Adipocyte (in vitro differentiated cells): ENCODE results near the gene AGTR1.

Experiments used
- DNase-seq: peaks from one replicate; pipeline ENCODE4 v3.0.0-alpha.2; 2015; ENCODE audit warnings: low read depth
- H3K27me3 ChIP-seq: replicated peaks from 2 replicates; pipeline ENCODE4 v1.7.0; 2013; ENCODE audit warnings: mild to moderate bottlenecking, low read length, moderate library complexity; ENCODE audit not compliant: control insufficient read depth, insufficient read depth
- H3K36me3 ChIP-seq: 2 replicates; pipeline ENCODE4 v1.7.0; 2013; ENCODE audit warnings: low read length, mild to moderate bottlenecking, moderate library complexity; ENCODE audit not compliant: control insufficient read depth, insufficient read depth, severe bottlenecking
- H3K4me1 ChIP-seq: 2 replicates; pipeline ENCODE4 v1.7.0; 2013; ENCODE audit warnings: mild to moderate bottlenecking, low read length, moderate library complexity; ENCODE audit not compliant: control insufficient read depth, insufficient read depth
- H3K4me3 ChIP-seq: 2 replicates; pipeline ENCODE4 v1.7.0; 2013; ENCODE audit warnings: mild to moderate bottlenecking, low read length, moderate library complexity
- H3K9ac ChIP-seq: 2 replicates; pipeline ENCODE4 v1.7.0; 2013; ENCODE audit warnings: mild to moderate bottlenecking, low read length, moderate library complexity
- H3K9me3 ChIP-seq: 2 replicates; pipeline ENCODE4 v1.7.0; 2013; ENCODE audit warnings: mild to moderate bottlenecking, low read length, moderate library complexity; ENCODE audit not compliant: control insufficient read depth

Gene AGTR1

DNA sequence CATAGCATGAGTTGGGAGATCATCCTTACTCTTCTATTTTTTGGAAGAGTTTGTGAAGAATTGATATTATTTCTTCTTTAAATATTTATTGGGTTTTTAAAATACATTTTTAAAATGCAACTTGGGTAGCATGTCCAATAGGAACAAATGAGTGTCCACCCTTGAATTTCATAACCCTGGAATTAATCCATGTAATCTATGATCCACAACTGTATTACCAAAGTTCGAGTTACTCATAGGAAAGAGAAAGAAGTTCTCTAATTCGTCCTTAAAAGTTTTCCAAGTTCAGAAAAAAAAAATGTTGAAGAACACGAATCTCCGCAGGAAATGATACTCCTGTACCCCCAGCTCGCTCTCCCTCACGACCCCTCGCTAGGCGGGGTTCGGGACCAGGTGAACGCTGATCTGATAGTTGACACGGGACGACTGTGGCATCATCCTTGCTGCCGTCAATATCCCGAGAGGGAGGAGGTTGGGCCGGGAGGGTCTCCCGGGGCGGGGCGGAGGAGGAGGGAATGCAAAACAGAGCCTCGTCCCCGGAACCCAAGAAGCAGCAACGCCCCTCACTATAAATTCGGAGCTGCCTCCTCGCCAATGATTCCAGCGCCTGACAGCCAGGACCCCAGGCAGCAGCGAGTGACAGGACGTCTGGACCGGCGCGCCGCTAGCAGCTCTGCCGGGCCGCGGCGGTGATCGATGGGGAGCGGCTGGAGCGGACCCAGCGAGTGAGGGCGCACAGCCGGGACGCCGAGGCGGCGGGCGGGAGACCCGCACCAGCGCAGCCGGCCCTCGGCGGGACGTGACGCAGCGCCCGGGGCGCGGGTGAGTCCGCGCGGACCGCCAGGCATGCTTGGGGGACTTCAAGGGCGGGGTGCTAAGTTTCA lies at the start of gene AGTR1:
Gene AGTR1, plus strand, starts transcription at position 598 of the 884 bp plus-strand sequence. CDS start 43,133 bp downstream, outside the sequence.
- H3K4me3 ChIP-seq: peak within 1 kb of the TSS; percentile 90
- no peaks in the 10 kb centered on the region for H3K9me3 ChIP-seq
- H3K27me3 ChIP-seq: no peaks in the 10 kb centered on the region
- peak; percentile 83 for DNase-seq
- H3K4me1 ChIP-seq: peaks cover 11% of the 10 kb centered on the region
- peak within 1 kb of the TSS; percentile 90 for H3K9ac ChIP-seq
- H3K36me3 ChIP-seq: no peaks in the 10 kb centered on the region

DNA sequence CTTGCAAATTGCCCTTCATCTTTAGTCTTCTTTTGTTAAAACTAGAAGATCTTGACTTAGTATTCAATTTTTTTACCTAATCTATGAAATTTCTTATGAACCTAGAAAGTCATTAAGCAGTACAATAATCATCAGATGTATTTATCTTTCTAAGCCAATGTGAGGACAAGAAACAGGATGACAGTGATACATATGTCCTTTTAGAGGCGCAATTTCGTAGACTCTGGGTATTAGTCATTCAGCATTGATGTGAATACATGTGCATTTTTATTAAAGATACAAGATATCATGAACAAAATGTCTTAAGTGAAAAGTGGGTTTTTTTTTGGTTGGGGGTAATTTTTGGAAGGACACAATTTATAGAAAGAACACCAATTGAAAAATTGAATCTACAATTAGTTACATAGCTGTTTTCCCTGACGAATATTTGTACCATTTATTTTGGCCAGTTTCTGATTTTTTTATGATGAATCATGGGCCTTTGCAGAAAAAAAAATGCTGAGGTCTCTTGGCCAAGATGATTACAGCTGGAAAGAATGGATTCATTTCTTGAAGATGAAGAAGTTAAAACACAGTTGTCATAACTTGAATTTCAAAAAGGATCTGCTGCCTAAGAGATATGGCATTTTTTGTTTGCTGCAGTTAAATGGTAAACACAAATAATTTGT lies 48.9 kb upstream of the AGTR1 start:
- H3K4me3 ChIP-seq: peak overlapping the region; percentile 40
- peak overlapping the region; percentile 23 for H3K9ac ChIP-seq
- H3K27me3 ChIP-seq: no peaks in the 10 kb centered on the region
- no peaks in the 10 kb centered on the region for H3K9me3 ChIP-seq
- no peaks in the 10 kb centered on the region for H3K36me3 ChIP-seq
- peak; percentile 89 for DNase-seq
- H3K4me1 ChIP-seq: peaks cover 40% of the 10 kb centered on the region

DNA sequence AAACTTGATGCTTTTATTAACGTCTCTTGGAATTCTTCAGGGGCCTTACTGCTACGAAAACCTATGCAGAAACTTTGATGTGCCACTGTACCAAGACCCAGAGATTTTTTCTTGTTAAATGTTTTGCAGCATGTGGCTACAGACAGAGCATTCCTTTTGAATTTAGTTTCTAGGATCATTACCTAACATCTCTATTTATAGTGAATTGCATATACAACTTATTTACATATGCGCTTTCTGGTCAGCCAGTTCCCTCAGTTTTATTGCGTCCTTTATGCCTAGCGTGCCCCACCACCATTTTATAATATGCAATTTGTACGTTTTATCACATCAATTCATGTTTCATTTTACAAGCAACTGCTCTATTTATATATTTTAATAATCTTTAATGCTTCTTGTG lies 46.2 kb upstream of the AGTR1 start:
- no peak for DNase-seq
- H3K27me3 ChIP-seq: no peaks in the 10 kb centered on the region
- no peak overlapping the region for H3K9ac ChIP-seq
- H3K9me3 ChIP-seq: no peaks in the 10 kb centered on the region
- no peaks in the 10 kb centered on the region for H3K36me3 ChIP-seq
- no peak overlapping the region for H3K4me3 ChIP-seq
- H3K4me1 ChIP-seq: peaks cover 29% of the 10 kb centered on the region

DNA sequence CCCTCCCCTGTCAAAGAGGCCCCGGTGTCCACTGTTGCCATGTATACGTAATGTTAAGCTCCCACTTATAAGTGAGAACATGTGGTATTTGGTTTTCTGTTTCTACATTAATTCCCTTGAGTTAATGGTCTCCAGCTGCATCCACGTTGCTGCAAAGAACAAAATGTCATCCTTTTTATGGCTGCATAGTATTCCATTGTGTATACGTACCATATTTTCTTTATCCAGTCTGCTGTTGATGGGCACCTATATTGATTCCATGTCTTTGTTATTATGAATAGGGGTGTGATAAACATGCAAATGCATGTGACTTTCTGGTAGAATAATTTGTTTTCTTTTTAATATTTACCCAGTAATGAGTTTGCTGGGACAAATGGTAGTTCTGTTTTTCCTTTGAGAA lies 43.3 kb upstream of the AGTR1 start:
- H3K9ac ChIP-seq: no peak overlapping the region
- no peak overlapping the region for H3K4me3 ChIP-seq
- no peak for DNase-seq
- no peaks in the 10 kb centered on the region for H3K27me3 ChIP-seq
- no peaks in the 10 kb centered on the region for H3K9me3 ChIP-seq
- peaks cover 5% of the 10 kb centered on the region for H3K4me1 ChIP-seq
- H3K36me3 ChIP-seq: no peaks in the 10 kb centered on the region

DNA sequence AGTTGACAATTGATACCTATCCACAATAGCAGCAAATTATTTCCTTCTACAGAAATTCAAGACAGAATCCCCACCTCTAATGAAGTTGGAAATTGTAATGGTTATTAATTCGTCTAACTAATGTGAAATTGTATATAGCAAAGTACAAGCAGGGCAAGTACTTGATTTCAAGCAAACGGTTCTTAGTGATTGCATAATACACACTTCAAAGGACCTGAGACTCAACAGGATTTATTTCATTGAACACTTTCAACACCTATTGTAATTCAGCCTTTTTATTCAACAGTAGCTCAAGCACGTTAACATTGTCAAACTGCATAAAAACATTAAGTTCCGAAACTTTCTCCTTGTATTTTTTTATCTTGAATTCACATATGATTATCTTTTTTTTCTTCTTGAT lies 40.2 kb upstream of the AGTR1 start:
- no peaks in the 10 kb centered on the region for H3K36me3 ChIP-seq
- no peak overlapping the region for H3K4me3 ChIP-seq
- H3K9me3 ChIP-seq: no peaks in the 10 kb centered on the region
- H3K9ac ChIP-seq: no peak overlapping the region
- DNase-seq: no peak
- H3K4me1 ChIP-seq: no peaks in the 10 kb centered on the region
- H3K27me3 ChIP-seq: no peaks in the 10 kb centered on the region

DNA sequence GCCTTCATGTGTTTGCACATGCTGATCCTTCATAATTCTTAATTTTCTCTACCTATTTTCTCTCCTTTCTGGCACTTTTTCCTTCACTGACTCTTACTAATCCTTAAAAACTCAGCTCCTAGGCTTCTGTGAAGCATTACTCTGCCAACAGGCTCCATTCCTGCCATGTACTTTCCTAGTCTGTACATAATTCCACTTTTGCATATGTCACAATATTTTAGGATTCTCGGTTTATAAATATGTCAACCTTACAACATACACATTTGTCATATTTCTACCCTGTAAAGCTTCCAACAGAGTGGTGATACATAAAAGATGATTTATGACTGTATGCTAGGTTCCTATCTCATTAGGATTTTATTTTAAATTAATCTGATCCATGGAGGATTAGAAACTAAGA lies 38.2 kb upstream of the AGTR1 start:
- Histone ChIP-seq H3K4me3 (no peak overlapping the region), H3K4me1 (no peaks in the 10 kb centered on the region), H3K9ac (no peak overlapping the region), H3K36me3 (no peaks in the 10 kb centered on the region), H3K9me3 (no peaks in the 10 kb centered on the region), H3K27me3 (no peaks in the 10 kb centered on the region)
- DNase-seq: no peak

DNA sequence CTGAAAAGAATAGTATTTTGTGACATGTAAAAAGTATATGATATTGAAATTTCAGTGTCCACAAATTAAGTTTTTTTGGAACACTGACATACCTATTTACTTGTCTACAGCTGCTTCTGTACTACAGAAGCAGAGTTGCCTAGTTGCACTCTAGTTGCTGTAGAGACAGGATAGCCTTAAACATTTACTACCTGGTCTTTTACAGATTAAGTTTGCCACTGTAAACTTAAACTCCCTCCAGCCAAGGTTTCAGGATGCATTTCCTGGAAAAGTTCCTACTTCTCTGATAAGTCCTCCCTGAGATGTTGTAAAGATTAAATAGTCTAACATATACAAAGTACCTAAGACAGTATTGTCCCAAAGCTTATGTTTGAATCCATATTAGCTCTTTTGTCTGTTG lies 17.4 kb upstream of the AGTR1 start:
- no peak overlapping the region for H3K9ac ChIP-seq
- no peaks in the 10 kb centered on the region for H3K27me3 ChIP-seq
- DNase-seq: no peak
- H3K9me3 ChIP-seq: no peaks in the 10 kb centered on the region
- no peaks in the 10 kb centered on the region for H3K36me3 ChIP-seq
- no peak overlapping the region for H3K4me3 ChIP-seq
- no peaks in the 10 kb centered on the region for H3K4me1 ChIP-seq

DNA sequence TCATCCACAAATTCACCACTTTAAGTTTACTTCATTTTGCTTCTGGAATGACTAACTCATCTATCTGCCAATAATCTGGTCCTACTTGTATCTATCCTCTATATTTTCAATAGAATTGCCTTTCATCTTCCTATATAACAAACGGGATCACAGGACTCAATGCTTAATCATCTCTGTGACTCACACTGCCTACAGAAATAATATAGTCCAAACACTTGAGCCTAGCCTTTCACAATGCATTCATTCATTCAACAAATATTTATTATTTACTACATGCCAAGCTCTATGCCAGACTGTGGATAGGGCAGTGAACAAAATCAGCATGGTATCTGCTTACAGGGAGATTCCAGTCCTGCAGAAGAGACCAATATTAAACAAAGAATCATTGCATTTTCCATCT lies 16.6 kb upstream of the AGTR1 start:
- DNase-seq: peak; percentile 27
- H3K4me1 ChIP-seq: no peaks in the 10 kb centered on the region
- H3K27me3 ChIP-seq: no peaks in the 10 kb centered on the region
- H3K9ac ChIP-seq: no peak overlapping the region
- H3K9me3 ChIP-seq: no peaks in the 10 kb centered on the region
- no peak overlapping the region for H3K4me3 ChIP-seq
- no peaks in the 10 kb centered on the region for H3K36me3 ChIP-seq

DNA sequence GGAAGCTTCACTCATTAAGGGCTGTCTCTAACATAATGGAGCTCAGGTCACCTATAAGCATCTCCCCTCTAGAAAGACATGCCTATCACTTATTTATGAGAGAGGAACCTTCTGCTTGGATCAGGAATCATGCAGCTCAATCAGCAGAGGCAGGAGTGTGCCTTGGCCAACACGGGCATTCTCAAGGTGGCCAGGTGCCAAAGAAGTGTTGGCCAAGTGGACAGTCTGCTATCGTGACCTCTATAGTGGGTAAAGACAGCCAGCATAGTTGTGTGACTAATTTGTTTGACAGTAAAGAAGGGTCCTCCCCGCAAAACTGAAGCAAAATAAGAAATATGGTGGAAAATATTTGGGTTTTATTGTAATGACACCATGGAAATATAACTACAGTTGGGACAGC lies 14.7 kb upstream of the AGTR1 start:
- no peaks in the 10 kb centered on the region for H3K9me3 ChIP-seq
- H3K4me1 ChIP-seq: no peaks in the 10 kb centered on the region
- no peak overlapping the region for H3K4me3 ChIP-seq
- H3K36me3 ChIP-seq: no peaks in the 10 kb centered on the region
- no peak overlapping the region for H3K9ac ChIP-seq
- no peak for DNase-seq
- no peaks in the 10 kb centered on the region for H3K27me3 ChIP-seq

DNA sequence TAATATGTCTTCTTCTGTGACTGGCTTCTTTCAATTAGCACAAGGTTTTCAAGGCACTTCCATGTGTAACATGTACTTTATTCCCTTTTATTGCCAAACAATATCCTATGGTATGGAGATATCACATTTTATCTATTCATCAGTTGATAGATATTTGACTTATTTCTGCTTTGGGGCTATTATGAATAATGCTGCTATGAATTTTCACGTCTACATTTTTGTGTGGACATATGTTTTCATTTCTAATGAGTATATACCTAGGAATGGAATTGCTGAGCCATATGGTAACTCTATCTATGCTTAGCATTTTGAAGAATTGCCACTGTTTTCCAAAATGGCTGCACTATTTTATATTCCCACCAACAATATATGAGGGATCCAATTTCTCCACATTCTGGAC lies 3.6 kb upstream of the AGTR1 start:
- no peak overlapping the region for H3K4me3 ChIP-seq
- H3K36me3 ChIP-seq: no peaks in the 10 kb centered on the region
- H3K4me1 ChIP-seq: no peaks in the 10 kb centered on the region
- no peak for DNase-seq
- H3K27me3 ChIP-seq: no peaks in the 10 kb centered on the region
- no peaks in the 10 kb centered on the region for H3K9me3 ChIP-seq
- H3K9ac ChIP-seq: no peak overlapping the region

DNA sequence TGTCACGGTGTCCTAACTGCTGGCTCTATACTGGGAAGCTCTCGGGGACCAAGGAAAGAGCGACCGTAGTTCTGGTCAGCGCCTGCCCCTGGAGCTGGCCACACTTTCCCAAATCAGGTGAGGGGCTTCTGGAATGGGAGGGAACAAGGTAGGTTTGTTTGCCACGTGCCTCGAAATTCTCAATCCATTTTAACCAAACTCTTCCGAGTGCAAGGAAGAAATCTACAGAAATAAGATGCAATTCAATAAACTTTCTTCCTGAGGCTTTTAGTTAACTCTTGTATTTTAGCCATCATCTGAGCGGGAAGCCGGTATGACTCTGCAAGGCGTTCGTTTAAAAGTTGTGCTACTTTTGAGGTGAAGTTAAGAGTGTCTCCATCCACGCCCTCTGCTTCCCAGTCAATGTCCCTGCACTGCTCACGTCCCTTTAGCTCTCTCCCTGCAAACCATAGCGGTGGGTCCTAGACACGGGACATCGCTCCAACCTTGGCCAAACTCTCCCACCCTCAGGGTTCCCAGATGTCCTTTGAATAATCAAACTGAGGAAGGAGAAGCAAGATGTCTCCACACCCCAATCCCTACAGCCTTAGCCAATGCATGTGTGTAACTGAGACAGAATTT lies 597 bp downstream of the AGTR1 start:
- peak overlapping the region; percentile 90 for H3K4me3 ChIP-seq

More for the DNA sequence above, 597 bp downstream of the AGTR1 start:
- peak; percentile 3 for DNase-seq
- no peaks in the 10 kb centered on the region for H3K36me3 ChIP-seq
- H3K27me3 ChIP-seq: no peaks in the 10 kb centered on the region
- no peaks in the 10 kb centered on the region for H3K9me3 ChIP-seq
- peak overlapping the region; percentile 90 for H3K9ac ChIP-seq
- peaks cover 11% of the 10 kb centered on the region for H3K4me1 ChIP-seq
